Measurements from ENCODE around the gene LRPAP1.
"Not testable (repeated sequence)": the region's sequence is repeated elsewhere in the genome, so short reads cannot be mapped to it uniquely, and the experiment has no call there.

The LRPAP1 gene

DNA sequence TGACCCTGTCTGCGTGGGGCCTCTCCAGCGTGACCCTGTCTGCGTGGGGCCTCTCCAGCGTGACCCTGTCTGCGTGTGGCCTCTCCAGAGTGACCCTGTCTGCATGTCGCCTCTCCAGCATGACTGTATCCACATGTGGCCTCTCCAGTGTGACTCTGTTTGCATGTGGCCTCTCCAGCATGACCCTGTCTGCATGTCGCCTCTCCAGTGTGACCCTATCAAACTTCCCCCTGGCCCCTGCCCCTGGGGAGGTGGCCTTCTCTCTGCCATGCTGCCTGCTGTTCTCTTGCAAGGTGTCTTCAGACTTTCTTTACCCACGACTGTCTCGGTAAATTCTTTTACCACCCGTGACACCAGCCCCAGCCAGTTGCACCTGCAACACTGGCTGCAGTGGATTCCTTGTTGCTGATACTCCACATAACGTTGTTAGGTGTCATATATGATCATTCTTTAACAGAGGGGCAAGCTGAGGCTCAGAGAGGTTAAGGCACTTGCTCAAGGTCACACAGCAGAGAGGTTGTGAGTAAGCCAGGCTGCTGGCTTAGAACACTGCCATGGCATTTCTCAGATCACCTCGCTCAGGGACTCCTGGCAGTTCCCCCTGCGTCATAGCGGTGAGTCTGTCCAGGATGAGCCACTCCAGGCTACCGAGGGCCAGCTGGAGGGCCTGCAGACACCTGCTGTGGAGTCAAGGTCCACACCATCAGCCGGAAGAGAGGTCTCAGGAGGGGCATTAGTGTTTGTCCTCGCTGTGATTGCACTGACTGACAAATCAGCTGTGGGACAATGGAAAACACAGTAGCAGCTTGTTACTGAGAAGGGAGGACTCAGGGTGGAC is 25.7 kb upstream of the LRPAP1 start:
- H3K4me3 ChIP-seq (ENCODE audit: low read depth, low read length); in situ Hi-C loops (cut with HindIII; ENCODE audit: low sequenced_read_pairs); DNase-seq (ENCODE audit: low read depth): not testable (repeated sequence)

- in situ Hi-C loops (cut with HindIII; ENCODE audit: low sequenced_read_pairs); H3K4me3 ChIP-seq (ENCODE audit: low read depth, low read length); DNase-seq (ENCODE audit: low read depth): not testable (repeated sequence)
Observed at GRCh38 chr4:3557088-3557492, 24.9 kb upstream of the LRPAP1 start.

DNA sequence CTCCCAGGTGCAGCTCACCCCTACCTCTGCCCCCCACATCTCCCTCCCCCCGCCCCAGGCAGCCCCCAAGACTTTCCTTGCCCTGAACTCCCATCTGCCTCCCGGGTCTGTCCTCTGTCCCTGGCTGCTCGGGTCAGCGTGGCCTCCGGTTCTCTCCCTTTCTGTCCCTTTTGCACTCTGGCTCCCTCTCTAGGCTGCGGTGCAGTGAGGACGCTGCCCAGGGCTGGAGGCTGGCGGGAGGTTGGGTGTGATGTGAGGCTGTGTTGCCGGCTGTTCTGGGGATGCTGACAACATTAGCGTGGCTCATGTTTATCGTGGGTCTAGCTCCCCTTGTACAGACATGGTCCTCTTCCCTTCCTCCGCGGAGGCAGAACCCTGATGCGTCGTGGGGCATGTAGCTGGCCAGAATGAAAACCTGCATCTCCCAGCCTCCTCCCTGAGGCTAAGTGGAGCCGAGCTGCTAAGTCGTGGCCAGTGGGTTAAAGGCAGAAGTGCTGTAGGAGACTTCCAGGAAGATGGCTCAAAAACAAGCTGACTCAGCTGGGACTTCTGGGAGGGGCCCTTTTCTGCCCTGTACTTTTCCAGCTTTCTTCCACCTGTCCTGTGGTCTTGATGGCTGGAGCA is 24.1 kb upstream of the LRPAP1 start:
- DNase-seq (ENCODE audit: low read depth); in situ Hi-C loops (cut with HindIII; ENCODE audit: low sequenced_read_pairs); H3K4me3 ChIP-seq (ENCODE audit: low read depth, low read length): not testable (repeated sequence)

DNA sequence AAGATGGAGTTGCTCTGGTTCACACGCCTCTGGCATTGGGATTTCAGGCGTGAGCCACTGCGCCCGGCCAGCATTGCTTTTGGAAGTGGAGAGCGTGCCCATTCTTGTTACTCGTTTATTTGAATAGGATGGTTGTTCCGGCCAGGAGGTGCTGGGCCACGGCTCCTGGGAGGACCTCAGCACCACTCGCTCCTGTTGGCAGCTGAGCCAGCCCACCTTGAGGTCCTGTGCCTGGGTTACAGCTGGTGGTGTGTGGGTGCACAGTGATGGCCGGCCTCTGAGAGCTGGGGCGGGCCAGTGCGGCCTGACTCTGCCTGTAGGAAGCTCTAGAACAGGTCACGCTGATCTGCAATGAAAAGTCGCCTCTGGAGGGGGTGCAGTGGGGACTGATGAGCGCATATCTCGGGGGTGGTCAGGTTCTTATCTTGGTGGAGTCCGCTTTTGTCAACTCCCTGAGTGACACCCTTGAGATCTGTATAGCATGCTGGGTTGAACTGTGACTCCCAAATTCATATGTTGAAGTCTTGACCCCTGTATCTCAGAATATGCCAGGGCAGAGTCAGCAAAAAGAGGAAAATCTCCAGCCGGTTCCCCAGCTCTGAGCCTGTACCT is 23.3 kb upstream of the LRPAP1 start:
- H3K4me3 ChIP-seq (ENCODE audit: low read depth, low read length); in situ Hi-C loops (cut with HindIII; ENCODE audit: low sequenced_read_pairs); DNase-seq (ENCODE audit: low read depth): not testable (repeated sequence)

DNA sequence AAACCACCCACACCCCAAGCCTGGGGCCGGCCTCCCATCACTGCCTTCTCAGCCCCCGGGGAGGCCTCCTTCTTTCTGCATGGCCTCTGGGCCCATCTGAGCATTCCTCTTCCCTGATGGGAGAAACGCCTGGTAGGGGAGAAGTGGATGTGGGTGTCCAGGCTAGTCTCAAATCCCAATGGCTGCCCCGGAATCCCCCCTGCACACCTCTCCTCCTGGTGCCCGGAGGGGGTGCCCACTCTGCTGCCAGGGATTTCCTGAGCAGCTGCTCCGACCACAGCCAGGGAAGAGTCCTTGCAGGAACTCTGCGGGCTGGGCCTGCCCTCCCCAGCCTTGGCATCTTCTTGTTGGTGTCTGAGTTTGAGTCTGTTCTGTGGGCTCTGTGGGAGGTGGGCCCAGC is 19.1 kb upstream of the LRPAP1 start:
- DNase-seq (ENCODE audit: low read depth); in situ Hi-C loops (cut with HindIII; ENCODE audit: low sequenced_read_pairs); H3K4me3 ChIP-seq (ENCODE audit: low read depth, low read length): not testable (repeated sequence)

- in situ Hi-C loops (cut with HindIII; ENCODE audit: low sequenced_read_pairs); DNase-seq (ENCODE audit: low read depth); H3K4me3 ChIP-seq (ENCODE audit: low read depth, low read length): not testable (repeated sequence)
Observed at GRCh38 chr4:3550792-3551325, 18.6 kb upstream of the LRPAP1 start.

- H3K4me3 ChIP-seq (ENCODE audit: low read depth, low read length); DNase-seq (ENCODE audit: low read depth); in situ Hi-C loops (cut with HindIII; ENCODE audit: low sequenced_read_pairs): not testable (repeated sequence)
Observed at GRCh38 chr4:3550041-3550440, 17.8 kb upstream of the LRPAP1 start.

DNA sequence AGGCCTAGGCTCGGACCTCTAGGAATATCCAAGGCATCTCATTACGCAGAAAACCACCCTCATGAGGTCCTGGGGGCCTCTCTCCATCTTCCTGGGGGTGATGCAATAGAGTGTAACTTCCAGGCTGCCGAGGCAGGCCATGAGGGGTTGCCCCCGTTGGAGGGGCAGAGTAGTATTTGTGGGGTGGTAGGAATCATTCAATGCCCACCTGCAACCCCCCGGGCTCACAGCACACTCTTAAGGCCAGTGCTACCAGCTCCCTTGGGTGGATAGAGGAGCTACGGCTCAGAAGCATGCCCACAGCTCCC is 17.4 kb upstream of the LRPAP1 start:
- in situ Hi-C loops (cut with HindIII; ENCODE audit: low sequenced_read_pairs); DNase-seq (ENCODE audit: low read depth); H3K4me3 ChIP-seq (ENCODE audit: low read depth, low read length): not testable (repeated sequence)

- in situ Hi-C loops (cut with HindIII; ENCODE audit: low sequenced_read_pairs); DNase-seq (ENCODE audit: low read depth); H3K4me3 ChIP-seq (ENCODE audit: low read depth, low read length): not testable (repeated sequence)
Observed at GRCh38 chr4:3548991-3549693, 16.9 kb upstream of the LRPAP1 start.

GRCh38 chr4:3546721-3547120 is 14.5 kb upstream of the LRPAP1 start:
- DNase-seq (ENCODE audit: low read depth); in situ Hi-C loops (cut with HindIII; ENCODE audit: low sequenced_read_pairs); H3K4me3 ChIP-seq (ENCODE audit: low read depth, low read length): not testable (repeated sequence)

- DNase-seq (ENCODE audit: low read depth); in situ Hi-C loops (cut with HindIII; ENCODE audit: low sequenced_read_pairs); H3K4me3 ChIP-seq (ENCODE audit: low read depth, low read length): not testable (repeated sequence)
Observed at GRCh38 chr4:3545351-3545750, 13.1 kb upstream of the LRPAP1 start.

GRCh38 chr4:3544259-3545025 is 12.2 kb upstream of the LRPAP1 start:
- H3K4me3 ChIP-seq (ENCODE audit: low read depth, low read length); in situ Hi-C loops (cut with HindIII; ENCODE audit: low sequenced_read_pairs); DNase-seq (ENCODE audit: low read depth): not testable (repeated sequence)

GRCh38 chr4:3543415-3543814 is 11.2 kb upstream of the LRPAP1 start:
- DNase-seq (ENCODE audit: low read depth); H3K4me3 ChIP-seq (ENCODE audit: low read depth, low read length); in situ Hi-C loops (cut with HindIII; ENCODE audit: low sequenced_read_pairs): not testable (repeated sequence)

GRCh38 chr4:3538906-3539305 is 6.7 kb upstream of the LRPAP1 start:
- H3K4me3 ChIP-seq (ENCODE audit: low read depth, low read length); in situ Hi-C loops (cut with HindIII; ENCODE audit: low sequenced_read_pairs); DNase-seq (ENCODE audit: low read depth): not testable (repeated sequence)

DNA sequence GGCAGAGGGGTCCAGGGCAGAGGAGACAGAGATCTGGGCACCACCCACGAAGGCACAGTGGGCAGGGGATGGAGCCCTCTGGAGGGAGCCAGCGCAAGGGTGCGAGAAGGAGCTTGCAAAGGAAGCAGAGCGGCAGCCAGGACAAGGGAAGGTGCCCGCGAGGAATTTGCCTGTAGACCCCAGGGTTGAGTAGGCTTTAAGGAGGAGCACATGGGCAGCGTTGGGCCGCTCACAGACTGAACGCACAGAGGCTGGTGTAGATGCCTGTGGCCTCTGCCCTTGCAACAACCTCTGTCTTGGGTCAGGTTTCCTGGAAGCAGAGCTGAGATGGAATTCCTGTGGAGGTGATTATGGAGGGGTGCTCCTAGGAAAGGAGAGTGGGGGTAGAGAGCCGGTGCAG is 3.6 kb upstream of the LRPAP1 start:
- in situ Hi-C loops (cut with HindIII; ENCODE audit: low sequenced_read_pairs); DNase-seq (ENCODE audit: low read depth); H3K4me3 ChIP-seq (ENCODE audit: low read depth, low read length): not testable (repeated sequence)

Measured in astrocyte of the cerebellum (primary cell).